RWPE2 (cell line): ENCODE measurements around the gene SPAG8.
A peak's percentile ranks its signal among the peaks of the same experiment; 100 is the strongest.

Experiments
- ATAC-seq: fragments of 200-7000 bp; cut with Tn5 transposase; 3 replicates; pipeline ENCODE4 v1.9.1; 2021; ENCODE audit warnings: low read depth
- DNase-seq: peaks from one replicate; pipeline ENCODE4 v3.0.0-alpha.2; 2020; ENCODE audit warnings: low spot score
- H3K27ac ChIP-seq: fragments of 450-650 bp; 2 replicates; pipeline ENCODE4 v1.5.1; 2017; ENCODE audit warnings: mild to moderate bottlenecking; ENCODE audit not compliant: poor library complexity, severe bottlenecking
- H3K27me3 ChIP-seq: fragments of 250-450 bp; sonication (Bioruptor Pico); 2 replicates; pipeline ENCODE4 v1.5.1; 2021; ENCODE audit warnings: mild to moderate bottlenecking, moderate library complexity; ENCODE audit not compliant: insufficient read depth, poor library complexity, severe bottlenecking
- H3K36me3 ChIP-seq: fragments of 250-450 bp; sonication (Bioruptor Pico); 2 replicates; pipeline ENCODE4 v1.5.1; 2020; ENCODE audit warnings: low read depth, mild to moderate bottlenecking, moderate library complexity
- H3K4me1 ChIP-seq: fragments of 250-450 bp; sonication (Bioruptor Pico); 2 replicates; pipeline ENCODE4 v1.5.1; 2021; ENCODE audit warnings: mild to moderate bottlenecking, moderate library complexity; ENCODE audit not compliant: insufficient read depth, poor library complexity, severe bottlenecking
- H3K4me3 ChIP-seq: fragments of 250-450 bp; sonication (Bioruptor Pico); 2 replicates; pipeline ENCODE4 v1.5.1; 2021; ENCODE audit warnings: mild to moderate bottlenecking, moderate library complexity; ENCODE audit not compliant: severe bottlenecking
- H3K9me3 ChIP-seq: fragments of 250-450 bp; sonication (Bioruptor Pico); 2 replicates; pipeline ENCODE4 v1.5.1; 2021; ENCODE audit warnings: mild to moderate bottlenecking, moderate library complexity; ENCODE audit not compliant: severe bottlenecking
- TF ChIP-seq, protein P1 (sequence below): fragments of 450-650 bp; IDR thresholded peaks from one replicate; pipeline ENCODE4 v1.5.1; 2017; ENCODE audit warnings: mild to moderate bottlenecking, moderate library complexity; ENCODE audit not compliant: poor library complexity, severe bottlenecking

The SPAG8 gene

GRCh38 chr9:35852876-35853865 is 41.1 kb upstream of the SPAG8 start:
- peak; percentile 49 for DNase-seq
- H3K27me3 ChIP-seq: no peaks in the 10 kb centered on the region
- H3K27ac ChIP-seq: no peak overlapping the region

DNA sequence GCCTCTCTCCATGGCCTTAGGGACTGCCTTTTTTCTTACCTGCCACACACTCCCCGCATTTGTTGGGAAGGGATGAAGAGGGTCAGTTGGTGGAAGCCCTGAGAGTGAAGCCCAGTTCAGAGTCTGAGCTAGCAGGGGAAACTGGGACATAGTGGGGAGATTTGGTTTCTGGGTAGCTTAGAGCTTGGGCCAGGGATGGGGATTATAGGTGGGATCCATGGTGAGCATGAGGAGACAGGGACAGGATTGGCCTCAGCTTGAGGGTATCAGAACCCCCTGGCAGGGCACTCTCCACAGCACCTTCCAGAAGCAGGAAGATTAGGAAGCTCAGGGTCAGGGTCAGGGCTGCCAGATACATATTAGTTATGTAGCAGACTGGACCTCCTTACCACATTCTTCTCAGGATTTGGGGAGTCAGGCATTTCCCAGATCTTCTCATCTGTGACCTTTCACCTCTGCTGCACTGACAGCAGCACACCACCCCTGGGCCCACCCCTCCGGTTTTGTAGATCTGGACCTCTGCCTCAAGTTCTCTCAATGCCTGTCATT is 40.3 kb upstream of the SPAG8 start:
- H3K4me3 ChIP-seq: no peak overlapping the region

More at GRCh38 chr9:35852876-35853865, 41.1 kb upstream of the SPAG8 start:
- H3K36me3 ChIP-seq: no peaks in the 10 kb centered on the region
- TF ChIP-seq, protein P1, sequence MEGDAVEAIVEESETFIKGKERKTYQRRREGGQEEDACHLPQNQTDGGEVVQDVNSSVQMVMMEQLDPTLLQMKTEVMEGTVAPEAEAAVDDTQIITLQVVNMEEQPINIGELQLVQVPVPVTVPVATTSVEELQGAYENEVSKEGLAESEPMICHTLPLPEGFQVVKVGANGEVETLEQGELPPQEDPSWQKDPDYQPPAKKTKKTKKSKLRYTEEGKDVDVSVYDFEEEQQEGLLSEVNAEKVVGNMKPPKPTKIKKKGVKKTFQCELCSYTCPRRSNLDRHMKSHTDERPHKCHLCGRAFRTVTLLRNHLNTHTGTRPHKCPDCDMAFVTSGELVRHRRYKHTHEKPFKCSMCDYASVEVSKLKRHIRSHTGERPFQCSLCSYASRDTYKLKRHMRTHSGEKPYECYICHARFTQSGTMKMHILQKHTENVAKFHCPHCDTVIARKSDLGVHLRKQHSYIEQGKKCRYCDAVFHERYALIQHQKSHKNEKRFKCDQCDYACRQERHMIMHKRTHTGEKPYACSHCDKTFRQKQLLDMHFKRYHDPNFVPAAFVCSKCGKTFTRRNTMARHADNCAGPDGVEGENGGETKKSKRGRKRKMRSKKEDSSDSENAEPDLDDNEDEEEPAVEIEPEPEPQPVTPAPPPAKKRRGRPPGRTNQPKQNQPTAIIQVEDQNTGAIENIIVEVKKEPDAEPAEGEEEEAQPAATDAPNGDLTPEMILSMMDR: no peak
- H3K9me3 ChIP-seq: no peaks in the 10 kb centered on the region
- no peak overlapping the region for H3K4me3 ChIP-seq
- no peaks in the 10 kb centered on the region for H3K4me1 ChIP-seq
- ATAC-seq: no peak

GRCh38 chr9:35847792-35848572 is 35.9 kb upstream of the SPAG8 start:
- Histone ChIP-seq H3K4me1 (peaks cover 8% of the 10 kb centered on the region), H3K27me3 (no peaks in the 10 kb centered on the region), H3K4me3 (no peak overlapping the region), H3K9me3 (no peaks in the 10 kb centered on the region), H3K36me3 (no peaks in the 10 kb centered on the region), H3K27ac (no peak overlapping the region)
- ATAC-seq (peak; percentile 99), DNase-seq (no peak)
- TF ChIP-seq, protein P1: no peak

More for the DNA sequence above, 40.3 kb upstream of the SPAG8 start:
- TF ChIP-seq, protein P1: no peak
- Histone ChIP-seq H3K4me1 (no peaks in the 10 kb centered on the region), H3K36me3 (no peaks in the 10 kb centered on the region), H3K9me3 (no peaks in the 10 kb centered on the region), H3K27ac (no peak overlapping the region), H3K27me3 (no peaks in the 10 kb centered on the region)
- no peak for ATAC-seq
- peak; percentile 23 for DNase-seq

- no peak overlapping the region for H3K4me3 ChIP-seq
- TF ChIP-seq, protein P1: no peak
- no peak for ATAC-seq
- H3K36me3 ChIP-seq: no peaks in the 10 kb centered on the region
- no peaks in the 10 kb centered on the region for H3K9me3 ChIP-seq
- DNase-seq: no peak
- H3K4me1 ChIP-seq: peaks cover 8% of the 10 kb centered on the region
- H3K27ac ChIP-seq: no peak overlapping the region
- H3K27me3 ChIP-seq: no peaks in the 10 kb centered on the region
Observed at GRCh38 chr9:35845824-35846771, 34.0 kb upstream of the SPAG8 start.
